Stimulated activated CD4-positive, alpha-beta T cell treated with anti-CD3 and anti-CD28 coated beads, Interleukin-1b, Interleukin-23, amount 100 ng/mL, for 48 hours (primary cell): Measurements from ENCODE around the gene HGF.

Experiments used
- DNase-seq: peaks from one replicate; pipeline ENCODE4 v3.0.0-alpha.2; 2020

Gene HGF

DNA sequence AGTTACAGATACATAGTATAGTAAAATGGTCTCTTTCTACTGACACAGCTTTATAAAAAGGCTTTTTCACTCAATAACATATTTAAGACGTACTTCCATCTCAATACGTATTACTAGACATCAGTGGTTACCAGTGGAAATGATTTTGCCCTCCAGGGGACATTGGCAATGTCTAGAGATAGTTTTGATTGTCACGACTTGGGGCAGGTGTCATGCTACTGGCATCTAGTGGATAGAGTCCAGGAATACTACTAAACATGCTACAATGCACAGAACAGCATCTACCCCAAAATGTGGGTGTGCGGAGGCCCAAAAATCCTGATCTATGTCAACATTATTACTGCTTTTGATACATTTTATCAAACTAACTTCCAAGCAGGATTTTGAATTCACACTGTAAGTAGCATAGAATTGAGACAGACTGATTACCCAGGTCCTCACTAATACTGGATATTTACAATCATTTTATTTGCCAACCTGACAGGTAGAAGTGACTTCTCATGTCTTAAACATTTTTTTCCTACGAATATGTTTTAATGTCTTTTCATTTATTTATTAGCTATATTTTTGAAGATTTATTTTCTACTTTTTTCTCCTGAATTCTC is 53.8 kb downstream of the HGF start:
- no peak for DNase-seq

DNA sequence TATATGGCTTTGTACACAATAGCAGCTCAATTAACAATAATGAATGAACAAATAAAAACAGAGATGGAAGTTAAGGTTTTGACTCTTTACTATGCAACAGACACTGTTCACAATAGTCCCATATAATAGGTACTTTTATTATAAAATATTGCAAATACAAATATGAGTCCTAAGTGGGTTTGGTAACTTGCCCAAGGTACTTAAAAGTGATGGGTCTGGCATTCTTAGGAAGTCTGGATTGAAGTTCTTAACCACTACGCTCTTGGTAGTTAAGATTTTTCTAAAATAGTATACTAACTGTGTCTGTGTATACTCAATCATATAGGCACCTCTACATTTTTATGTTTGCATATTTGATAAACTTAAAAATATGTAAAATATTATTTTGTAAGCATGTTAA is 55.5 kb downstream of the HGF start:
- DNase-seq: no peak

DNA sequence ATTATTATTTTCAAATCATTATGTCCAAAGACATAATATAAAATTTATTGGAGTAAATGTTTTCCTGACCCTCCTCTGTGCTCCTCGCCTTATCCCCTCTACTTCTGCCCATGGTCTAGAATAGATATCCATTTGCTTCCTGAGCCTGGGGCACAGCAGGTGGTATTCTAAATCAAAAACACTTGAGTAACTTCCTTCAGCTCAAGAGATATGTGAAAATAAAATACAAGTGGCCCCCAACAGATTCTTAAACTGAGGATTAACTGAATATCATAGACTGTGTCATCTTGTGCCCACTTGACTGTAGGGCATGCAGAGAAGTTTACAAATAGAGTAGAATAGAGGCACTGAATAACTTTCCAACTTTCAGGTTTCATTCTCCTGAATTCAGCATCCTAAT is 59.1 kb downstream of the HGF start:
- no peak for DNase-seq

DNA sequence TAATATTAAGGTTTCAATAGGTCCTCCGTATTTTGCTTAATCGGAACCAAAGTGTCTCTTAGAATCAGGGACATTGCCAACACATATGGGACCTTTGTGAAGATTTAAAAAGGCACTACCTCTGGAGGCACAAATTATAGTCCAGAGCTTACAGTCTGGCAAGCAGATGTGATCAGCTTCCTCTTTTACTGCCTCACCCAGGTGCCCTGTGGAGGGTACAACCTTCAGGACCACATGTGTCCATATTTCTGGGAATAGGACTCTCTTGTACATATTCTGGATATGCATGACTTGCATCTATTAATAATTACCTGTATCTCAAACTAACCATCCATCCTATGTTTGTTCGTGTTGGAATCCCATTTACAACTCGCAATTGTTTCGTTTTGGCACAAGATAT is 60.0 kb downstream of the HGF start:
- no peak for DNase-seq

DNA sequence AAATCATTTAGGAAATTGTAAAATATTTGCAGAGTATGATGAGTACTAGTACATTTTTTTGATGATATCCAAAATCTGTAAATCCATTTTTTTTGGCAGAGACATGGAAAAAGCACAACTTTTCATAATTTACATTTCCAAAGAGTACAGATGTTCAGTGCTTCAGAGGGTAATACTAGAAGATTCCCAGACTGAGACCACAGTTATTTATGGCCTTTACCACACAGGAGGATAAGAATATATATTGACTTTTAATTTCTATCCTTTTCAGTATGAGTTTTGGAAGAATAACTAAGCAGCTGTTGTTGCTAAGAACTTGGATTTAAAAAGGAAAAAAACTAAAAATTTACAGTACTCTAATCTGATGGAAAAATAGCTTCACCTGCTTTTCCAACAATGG is 61.9 kb downstream of the HGF start:
- no peak for DNase-seq

DNA sequence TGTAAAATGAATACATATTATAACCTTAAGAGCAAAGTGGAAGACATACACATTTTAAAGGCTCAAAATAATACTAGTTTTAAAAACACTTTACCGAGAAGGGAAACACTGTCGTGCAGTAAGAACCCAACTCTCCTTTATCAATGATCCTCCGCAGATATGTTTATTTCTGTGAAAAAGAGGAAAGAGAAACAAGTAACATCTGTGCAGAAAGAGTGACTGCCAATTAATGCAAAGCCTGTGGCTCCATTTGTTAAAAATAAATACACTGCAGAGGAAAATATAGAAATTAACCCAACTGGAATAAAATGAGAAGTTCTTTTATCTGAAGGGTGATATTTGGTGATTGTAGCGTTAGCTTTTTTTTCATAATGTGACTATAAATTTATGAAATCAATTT is 62.7 kb downstream of the HGF start:
- no peak for DNase-seq

DNA sequence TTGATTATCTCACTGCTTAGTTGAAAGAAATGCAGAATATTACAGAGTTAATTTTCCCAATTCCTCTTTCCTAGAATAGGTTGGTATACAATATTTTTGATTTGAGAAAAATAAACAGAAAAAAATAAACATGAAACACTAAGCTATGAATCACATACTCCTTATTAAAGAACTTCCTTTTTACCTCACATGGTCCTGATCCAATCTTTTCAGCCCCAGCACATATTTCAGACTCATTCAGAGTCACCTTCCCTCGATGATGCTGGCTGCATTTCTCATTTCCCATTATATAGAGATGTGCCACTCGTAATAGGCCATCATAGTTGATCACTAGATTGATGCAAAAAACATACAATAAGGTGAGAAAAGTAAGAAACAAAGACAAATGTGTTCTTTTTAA is 64.6 kb downstream of the HGF start:
- DNase-seq: no peak

DNA sequence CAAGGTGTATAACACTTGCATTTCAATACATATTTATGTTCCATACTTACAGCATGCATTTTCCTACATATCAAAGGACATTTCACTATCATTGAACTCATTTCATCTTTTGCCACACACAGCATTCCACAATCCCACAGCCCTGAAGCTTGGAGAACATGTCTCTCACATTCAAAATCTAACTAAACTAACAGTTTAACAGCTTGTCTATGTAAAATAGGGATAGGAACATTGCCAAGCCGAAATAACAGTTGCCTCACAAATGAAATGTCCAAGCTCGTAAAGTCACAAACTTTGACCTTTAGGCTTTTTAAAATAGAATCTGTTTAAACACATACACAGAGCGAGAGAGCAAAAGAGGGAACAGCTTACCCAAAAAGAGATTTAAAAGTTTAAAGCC is 65.3 kb downstream of the HGF start:
- no peak for DNase-seq

DNA sequence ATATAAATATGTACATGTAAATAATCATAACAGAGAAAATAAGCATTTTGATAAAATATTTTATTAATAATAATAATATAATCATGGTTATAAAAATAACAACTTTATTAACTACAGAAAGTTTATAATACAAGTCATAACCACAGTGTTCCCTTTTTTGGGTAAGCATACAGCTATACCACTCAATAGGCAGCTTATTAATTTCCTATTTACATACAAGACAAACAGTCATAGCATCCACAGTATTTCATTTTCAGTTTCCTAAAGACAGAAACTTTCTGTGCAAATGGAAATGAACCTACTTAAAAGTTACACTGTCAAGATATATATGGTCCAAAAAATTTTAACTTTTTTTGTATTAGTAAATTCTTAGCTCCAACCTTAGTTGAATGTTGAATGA is 70.9 kb downstream of the HGF start:
- DNase-seq: no peak

DNA sequence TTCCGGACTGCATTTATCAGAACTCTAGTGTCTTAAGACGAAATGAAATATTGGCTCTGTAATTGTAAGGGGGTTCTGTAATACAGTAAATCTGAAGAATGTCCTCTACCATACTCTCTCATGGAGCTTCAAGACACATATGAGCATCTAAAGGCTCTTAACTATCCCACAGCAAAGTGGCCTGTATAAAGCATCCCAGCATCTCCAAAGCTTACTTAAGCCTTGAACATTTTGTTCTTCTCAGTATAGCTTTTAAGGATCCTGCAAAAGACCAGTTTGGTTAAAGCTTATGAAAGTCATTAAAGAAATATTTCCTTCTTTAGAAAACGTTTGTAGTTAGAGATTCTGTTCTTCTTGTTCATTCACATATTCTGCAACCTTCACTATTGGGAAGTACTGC is 75.1 kb downstream of the HGF start:
- DNase-seq: no peak

DNA sequence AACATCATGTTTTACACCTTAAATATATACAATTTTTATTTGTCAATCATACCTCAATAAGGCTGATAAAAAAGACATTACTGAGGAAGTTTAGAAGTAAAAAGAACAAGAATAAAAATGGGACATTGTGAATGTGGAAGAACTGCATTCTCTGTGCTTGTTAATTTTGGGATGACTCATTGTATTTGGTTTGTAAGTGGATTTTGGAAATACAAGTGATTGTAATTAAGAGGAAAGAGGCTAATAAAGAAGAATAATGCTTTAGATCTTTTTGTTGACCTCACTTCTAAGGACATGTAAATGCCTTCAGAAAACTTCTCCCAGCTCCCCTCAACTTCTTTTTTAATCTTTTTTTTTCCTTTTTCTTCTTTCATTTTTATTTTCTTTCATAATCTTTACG is 76.0 kb downstream of the HGF start:
- DNase-seq: no peak

DNA sequence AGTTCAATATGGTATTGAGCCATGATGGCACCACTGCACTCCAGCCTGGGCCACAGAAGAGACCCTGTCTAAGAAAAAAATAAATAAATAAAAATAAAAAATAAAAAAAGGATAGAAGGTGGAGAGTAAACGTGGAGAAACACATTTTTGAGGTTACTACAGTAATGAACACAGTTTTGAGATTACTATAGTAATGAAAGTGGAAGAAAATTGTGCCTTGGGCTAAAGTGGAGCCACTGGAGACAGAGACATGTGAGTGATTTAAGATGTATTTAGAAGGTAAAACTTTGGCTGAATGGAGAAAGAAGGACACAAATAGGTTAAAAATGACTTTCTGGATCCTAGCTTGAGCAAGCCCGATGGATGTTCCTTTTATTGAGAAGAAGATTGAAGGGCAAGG is 76.8 kb downstream of the HGF start:
- no peak for DNase-seq

DNA sequence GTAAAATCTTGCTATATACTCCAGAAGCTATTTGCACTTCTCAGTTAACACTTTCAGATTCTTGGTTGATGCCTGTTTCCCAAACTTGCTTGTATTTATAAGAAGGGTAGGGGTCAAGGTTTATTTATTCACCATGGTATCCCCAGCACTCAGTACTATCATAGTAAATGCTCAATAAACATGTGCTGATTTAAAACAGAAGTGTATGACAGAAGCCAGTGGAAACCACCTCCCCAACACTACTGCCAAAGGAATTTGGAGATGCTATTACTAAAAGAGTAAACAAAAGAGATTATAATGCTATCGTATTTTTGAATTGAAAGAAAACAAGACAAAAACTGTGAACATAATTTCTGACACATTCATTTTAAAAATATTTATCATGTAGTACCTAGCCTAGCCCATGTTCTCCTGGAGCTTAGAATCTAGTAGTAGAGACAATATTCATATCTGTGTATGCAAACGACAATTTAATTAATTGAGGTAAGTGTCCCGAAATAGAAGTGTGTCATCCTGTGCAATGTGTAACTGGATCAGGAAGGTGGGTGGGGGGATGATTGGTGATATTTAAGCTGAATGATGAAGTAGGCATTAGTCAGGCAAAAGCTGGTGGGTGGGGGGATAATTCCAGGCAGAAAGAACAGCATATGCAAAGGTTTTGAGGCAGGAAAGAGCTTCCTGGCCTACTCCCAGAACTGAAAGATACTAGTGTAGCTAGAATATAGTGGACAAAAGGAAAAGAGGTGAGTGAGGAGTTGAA is 77.5 kb downstream of the HGF start:
- no peak for DNase-seq

DNA sequence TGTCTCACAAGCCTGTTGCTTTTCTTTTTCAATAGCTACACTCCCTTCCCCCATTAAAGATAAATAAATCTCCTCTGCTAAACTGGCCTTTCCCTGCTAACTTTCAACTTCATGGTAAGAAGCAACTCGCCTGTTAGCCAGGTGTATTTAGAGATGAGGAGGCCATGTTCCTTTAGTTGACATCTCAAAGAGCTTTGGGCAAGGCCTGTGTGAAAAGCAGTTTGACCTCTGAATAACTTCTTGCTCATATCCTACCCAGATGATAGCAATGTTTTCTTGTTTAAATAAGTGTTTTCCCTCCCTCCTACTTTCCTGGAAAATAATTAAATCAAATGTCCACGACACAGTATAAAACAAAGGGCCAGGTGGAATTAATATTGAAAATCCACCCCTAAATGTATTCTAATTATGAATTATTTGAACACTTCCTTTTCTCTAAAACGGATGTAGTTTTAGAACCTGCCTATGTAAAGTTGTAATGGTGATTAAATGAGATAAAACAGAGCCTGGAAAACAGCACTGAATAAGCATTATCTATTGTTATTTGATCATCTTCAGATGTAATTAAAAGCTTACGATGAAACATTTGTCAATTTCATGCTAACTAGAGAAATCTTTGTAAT is 78.5 kb downstream of the HGF start:
- DNase-seq: no peak

DNA sequence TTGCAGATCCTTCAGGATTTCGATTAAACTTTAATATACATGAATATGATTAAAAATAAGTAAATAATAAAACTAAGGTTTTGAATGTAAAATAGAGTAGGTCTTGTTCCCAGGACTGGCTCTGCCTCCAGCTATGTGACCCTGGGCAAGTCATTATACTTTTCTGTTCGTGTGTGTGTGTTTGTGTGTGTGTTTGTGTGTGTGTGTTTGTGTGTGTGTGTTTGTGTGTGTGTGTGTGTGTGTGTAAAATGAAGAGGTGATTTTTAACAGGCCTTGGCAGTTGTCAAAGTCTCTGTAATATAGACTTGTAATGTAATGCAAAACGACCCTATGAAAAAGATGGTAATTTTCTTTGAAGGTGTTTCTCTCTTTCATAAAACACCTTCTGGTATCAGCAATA is 79.2 kb downstream of the HGF start:
- DNase-seq: no peak

DNA sequence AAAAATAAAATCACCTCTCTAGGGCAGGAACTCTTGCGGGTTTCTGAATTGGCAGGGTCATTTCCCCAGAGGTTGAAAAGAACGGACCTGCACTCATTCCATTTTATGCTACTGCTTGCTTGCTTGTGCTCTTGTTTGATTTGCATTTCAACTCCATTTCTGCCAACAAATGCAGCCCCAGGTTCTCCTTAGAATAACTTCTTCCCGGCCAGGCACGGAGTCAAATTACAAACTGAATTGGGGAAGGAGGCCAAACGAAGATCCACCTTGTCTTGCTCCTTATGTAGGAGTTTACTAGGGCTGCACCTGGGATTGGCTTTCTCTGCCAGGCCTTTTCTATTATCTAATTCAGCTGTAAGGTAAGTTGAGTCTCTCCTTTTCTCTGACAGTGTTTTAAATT is 79.6 kb downstream of the HGF start:
- no peak for DNase-seq

DNA sequence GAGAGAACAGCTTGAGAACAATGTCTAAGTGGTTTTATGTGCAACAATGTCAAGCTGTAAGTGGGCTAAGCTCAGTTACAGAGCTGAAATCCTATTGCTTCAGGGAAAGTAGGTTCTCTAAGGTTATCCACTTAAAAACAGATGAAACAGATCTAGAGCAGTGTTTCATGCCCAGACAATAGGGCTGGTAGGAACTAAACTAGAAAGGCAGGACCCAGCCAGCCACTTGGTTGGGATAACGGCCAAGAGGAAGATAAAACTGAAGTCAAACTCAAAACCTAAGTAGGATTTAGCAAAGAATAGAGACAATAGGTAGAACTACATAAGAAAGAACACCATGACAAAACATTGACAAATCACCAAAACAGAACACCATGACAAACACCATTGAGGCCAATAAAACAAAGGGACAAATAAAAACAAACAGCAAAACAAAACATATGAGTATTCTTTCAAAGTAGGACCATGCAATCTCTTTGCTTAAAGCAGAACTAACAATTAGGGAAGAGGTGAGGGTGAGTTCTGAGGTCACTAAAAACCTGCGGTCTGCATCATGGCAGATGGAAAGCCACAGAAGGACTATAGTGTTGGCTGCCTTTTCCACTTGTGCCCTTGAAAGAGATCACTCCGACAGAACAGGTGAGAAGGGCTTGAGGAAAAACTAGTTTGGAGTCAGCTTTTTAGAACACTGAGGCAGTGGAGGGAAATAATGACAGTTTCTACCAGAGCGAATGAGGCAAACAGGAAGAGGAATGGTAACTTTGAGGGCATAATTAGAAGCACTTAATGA is 81.0 kb downstream of the HGF start:
- DNase-seq: no peak

DNA sequence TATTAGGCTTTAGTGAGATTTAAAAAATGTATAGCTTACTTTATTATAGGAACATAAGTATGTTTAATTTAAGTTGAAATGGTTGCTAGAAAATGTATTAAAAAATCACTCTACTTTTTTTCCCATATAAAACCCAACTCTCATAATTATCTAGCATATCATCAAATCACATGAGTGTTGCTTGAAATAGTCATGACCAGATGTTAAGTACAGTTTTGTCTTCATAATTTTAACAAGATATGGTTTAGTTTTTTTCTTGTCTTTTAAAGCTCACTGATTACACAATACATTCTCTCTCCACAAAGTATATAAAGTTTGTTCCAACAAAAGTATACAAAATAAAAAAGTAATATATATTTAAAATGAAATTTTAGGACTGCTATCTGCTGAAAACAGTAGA is 82.8 kb downstream of the HGF start:
- DNase-seq: no peak

DNA sequence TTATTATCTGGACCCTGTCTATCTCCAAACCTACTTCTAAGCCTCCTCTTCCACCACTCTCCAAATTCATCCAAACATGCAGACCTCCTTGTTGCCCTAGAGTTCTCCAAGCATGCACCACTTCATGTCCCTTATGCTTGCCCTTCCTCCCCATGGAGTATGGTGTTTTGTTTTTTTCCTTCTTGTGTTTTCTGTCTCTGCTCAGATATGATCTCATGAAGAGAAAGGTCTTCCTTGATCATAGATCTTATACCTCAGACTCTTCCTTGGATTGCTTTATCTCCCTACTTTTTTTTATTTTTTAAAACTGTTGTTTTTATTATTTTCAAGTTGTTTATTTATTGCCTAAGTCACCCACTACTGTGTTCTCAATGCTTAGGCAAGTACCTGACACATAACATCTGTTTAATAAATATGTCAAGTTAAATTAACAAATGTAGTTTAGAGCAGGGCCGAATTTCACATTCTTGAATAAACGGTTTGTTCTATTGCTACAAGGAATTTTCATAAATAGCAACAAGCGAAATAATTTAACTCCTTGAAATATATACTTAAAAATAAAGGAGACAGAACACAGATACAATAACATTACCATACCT is 84.5 kb downstream of the HGF start:
- no peak for DNase-seq

DNA sequence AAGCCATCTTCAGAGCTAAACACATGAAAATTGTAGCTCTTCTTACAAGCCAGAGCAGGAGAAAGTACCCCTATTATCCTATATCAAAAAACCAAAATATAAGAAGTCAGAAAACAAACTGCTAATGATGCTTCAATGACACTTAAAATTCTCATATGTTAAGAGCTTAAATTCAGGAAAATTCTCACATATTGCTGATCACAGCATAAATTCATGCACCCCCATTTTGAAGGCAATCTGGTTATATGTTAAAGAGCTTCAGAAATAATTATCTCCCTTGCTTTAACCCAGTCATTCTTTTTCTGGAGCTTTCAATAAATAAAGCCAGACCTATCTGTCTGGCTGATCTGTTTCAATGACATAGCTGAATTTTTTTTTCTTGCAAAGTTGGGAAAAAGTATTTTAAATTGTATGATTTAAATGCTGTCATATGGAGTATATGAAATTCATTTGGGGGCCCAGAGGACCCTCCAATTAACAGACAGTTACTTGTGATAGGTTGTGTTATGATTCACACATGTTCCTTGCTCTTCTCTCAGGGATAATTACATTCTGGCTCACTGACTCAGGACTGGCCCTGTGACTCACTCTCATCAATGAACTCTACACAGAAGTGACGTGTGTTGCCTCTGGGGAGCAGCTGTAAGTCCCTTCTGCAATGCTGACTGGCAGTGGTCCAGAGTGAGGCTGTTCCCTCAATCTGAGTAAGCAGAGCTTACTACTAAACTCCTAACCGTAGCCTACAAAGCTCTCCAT is 85.2 kb downstream of the HGF start:
- peak; percentile 2 for DNase-seq

DNA sequence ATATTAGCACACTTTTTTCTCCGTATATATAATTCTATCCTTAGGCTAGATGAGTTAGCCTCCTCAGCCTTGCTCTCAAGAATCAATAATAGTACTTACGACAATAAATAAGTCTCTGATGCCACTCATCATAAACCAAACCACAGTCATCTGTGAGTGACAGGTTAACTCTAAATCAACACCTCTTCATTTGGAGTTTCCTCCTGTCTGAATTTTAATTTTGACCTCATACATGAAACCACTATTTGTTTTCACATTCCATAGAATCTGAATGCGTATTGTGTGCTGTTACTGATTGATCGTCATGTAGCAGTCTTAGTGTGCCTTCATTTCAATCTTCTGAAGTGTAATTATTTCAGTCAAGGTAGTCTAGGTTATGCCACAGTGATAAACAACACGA is 85.8 kb downstream of the HGF start:
- no peak for DNase-seq

DNA sequence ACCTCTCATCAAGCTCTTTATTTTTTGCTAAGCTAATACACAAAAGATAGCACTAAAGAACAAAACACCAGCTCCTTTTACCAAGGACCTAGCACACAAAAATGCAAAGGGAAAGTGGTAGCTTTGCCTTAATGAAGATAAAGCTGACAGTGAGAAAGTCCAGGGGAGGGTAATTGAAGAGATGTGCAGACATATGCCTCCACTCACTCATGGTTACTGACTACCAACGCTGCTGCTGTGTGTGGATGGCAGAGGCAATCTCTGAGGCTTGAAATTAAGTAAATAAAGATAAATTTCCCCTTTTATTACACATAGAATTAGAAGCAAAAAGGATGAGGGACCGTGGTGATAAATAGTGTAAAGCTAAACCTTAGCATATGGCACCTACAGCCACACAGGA is 87.0 kb downstream of the HGF start:
- DNase-seq: no peak

DNA sequence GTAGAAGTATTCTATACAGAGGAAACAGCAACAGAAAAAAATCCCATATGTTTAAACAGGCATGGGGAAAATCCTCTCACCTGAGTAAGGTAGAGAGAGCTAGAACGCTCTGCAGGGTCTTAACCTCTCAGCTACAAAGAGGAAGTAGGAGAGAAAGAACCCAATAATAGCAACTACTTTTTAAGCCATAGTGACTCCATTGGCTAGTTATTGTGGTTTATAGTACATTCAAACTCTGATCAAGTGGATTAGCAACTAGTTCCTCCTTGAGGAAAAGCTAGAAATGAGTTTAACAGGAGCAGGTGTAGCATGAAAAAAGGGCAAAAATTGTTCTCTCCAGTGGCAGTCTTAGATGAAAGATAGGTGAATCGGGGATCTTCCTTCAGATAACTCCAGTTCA is 89.7 kb downstream of the HGF start:
- DNase-seq: no peak
